Measurements from ENCODE around the gene LGR5.

DNA sequence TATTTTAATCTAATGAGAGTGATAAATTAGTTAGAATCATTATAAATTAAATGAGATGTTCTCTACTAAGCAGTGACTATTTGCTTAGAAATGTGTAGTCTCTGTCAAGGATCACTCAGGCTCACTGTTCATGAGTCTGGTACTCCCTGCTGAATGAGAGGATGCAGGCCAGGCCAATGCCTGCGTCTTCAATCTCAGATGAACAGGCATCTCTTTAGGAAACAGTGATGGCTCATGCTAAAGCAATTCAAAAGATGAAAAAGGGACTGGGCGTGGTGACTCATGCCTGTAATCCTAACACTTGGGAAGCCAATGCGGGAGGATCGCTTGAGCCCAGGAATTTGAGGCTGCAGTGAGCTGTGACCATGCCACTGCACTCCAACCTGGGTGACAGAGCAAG, 117.3 kb downstream of the LGR5 start:
- TF ChIP-seq CTCF (IDR thresholded peaks at IDR 0.05; ENCODE audit: extremely low read depth in 1 of 2, insufficient read depth in 1 of 2, low read depth in 1 of 2, low read length in 2 of 2) (no peak), POLR2AphosphoS5 (IDR thresholded peaks at IDR 0.05; ENCODE audit: insufficient read depth, low read depth, low read length) (no peak)

Measured in endothelial cell of umbilical vein (primary cell).